GM21737 (cell line): ENCODE results near the gene CILP2.
A peak's percentile ranks its signal among the peaks of the same experiment; 100 is the strongest.

Source experiments
- ATAC-seq: cut with Tn5 transposase; IDR thresholded peaks from one replicate; pipeline ENCODE4 v1.9.1; 2021; ENCODE audit warnings: mild to moderate bottlenecking, moderate library complexity; ENCODE audit not compliant: unreplicated experiment

Gene CILP2

GRCh38 chr19:19528721-19529490 lies 9.2 kb upstream of the CILP2 start, which contains the start of gene YJEFN3:
YJEFN3 (plus strand) TSS chr19:19528911; CDS start chr19:19528933, 22 bp downstream.
- ATAC-seq = no peak

- ATAC-seq = no peak
Observed at GRCh38 chr19:19529783-19530422, 8.2 kb upstream of the CILP2 start.

- no peak for ATAC-seq
Observed at GRCh38 chr19:19530423-19530804, 7.7 kb upstream of the CILP2 start.

GRCh38 chr19:19530889-19531288 lies 7.2 kb upstream of the CILP2 start:
- no peak for ATAC-seq

- peak; percentile 50 for ATAC-seq
Observed at GRCh38 chr19:19531951-19532805, 5.9 kb upstream of the CILP2 start.

- ATAC-seq = no peak
Observed at GRCh38 chr19:19532806-19533701, 5.0 kb upstream of the CILP2 start.

GRCh38 chr19:19533841-19534240 lies 4.2 kb upstream of the CILP2 start:
- no peak for ATAC-seq

- no peak for ATAC-seq
Observed at GRCh38 chr19:19534556-19535265, 3.4 kb upstream of the CILP2 start.

- no peak for ATAC-seq
Observed at GRCh38 chr19:19535311-19536191, 2.5 kb upstream of the CILP2 start.

- no peak for ATAC-seq
Observed at GRCh38 chr19:19537075-19538048, 703 bp upstream of the CILP2 start.

- no peak for ATAC-seq
Observed at GRCh38 chr19:19538785-19539166, 711 bp downstream of the CILP2 start.

GRCh38 chr19:19539698-19540063 lies 1.6 kb downstream of the CILP2 start:
- no peak for ATAC-seq

- ATAC-seq = no peak
Observed at GRCh38 chr19:19540064-19540714, 2.1 kb downstream of the CILP2 start.

GRCh38 chr19:19540715-19541515 lies 2.9 kb downstream of the CILP2 start:
- ATAC-seq = no peak

GRCh38 chr19:19541616-19542015 lies 3.6 kb downstream of the CILP2 start:
- ATAC-seq = no peak

- no peak for ATAC-seq
Observed at GRCh38 chr19:19542507-19542906, 4.4 kb downstream of the CILP2 start.

GRCh38 chr19:19543101-19543500 lies 5.0 kb downstream of the CILP2 start:
- no peak for ATAC-seq
